ENCODE measurements around the gene CCDC197.

GRCh38 chr14:93978735-93979134, 18.4 kb upstream of the CCDC197 start:
- TF ChIP-seq IRF2 (CRISPR knock-in tag; IDR thresholded peaks at IDR 0.05; ENCODE audit: borderline replicate concordance, low read depth) (no peak), CTCF (IDR thresholded peaks at IDR 0.05) (no peak), IRF1 (CRISPR knock-in tag; IDR thresholded peaks at IDR 0.05) (no peak), ARID4B (CRISPR knock-in tag; IDR thresholded peaks at IDR 0.05; ENCODE audit: borderline replicate concordance) (no peak), ZNF317 (CRISPR knock-in tag; IDR thresholded peaks at IDR 0.05; ENCODE audit: borderline replicate concordance, low read depth) (no peak), RELA (CRISPR knock-in tag; IDR thresholded peaks at IDR 0.05; ENCODE audit: borderline replicate concordance) (no peak), CREB1 (CRISPR knock-in tag; IDR thresholded peaks at IDR 0.05) (no peak), FOXK1 (CRISPR knock-in tag; IDR thresholded peaks at IDR 0.05) (no peak), ATF2 (CRISPR knock-in tag; IDR thresholded peaks at IDR 0.05; ENCODE audit: borderline replicate concordance, low read depth) (no peak)

All from WTC11 (cell line).